Right atrium auricular region (tissue), 2 donors: ENCODE data around the gene SP7. TPM values are rescaled to one million over a fixed set of nuclear protein-coding genes. Genes with fewer than 3 reads are reported as not detected.

Experiments used
- DNase-seq: peaks from one replicate; pipeline ENCODE4 v3.0.0-alpha.2; 2019; ENCODE audit warnings: low spot score
- H3K27ac ChIP-seq, 2 donors: fragments of 200-600 bp; sonication (generic); 1 replicate in 1 of 2; 2 replicates in 1 of 2; pipeline ENCODE4 v1.5.1; 2016 to 2019
- H3K27me3 ChIP-seq, 2 donors: fragments of 200-600 bp; sonication (generic); one replicate each; pipeline versions ENCODE4 v1.5.1 to v1.6.0; 2017 to 2019
- H3K36me3 ChIP-seq: fragments of 200-600 bp; sonication (generic); one replicate; pipeline ENCODE4 v1.5.1; 2016
- H3K4me1 ChIP-seq, 2 donors: fragments of 200-600 bp; sonication (generic); one replicate each; pipeline versions ENCODE4 v1.5.1 to v1.6.0; 2017 to 2019
- H3K4me3 ChIP-seq, 2 donors: fragments of 200-600 bp; sonication (generic); 1 replicate in 1 of 2; 2 replicates in 1 of 2; pipeline ENCODE4 v1.5.1; 2017 to 2019; ENCODE audit warnings: mild to moderate bottlenecking in 1 of 2, moderate library complexity in 1 of 2
- H3K9me3 ChIP-seq, 2 donors: fragments of 200-600 bp; sonication (generic); one replicate each; pipeline ENCODE4 v1.5.1; 2019
- total RNA-seq, 2 donors: library from RNA; depleted of rRNA; stranded (reverse); fragments of >200 nt; gene quantifications; one replicate each; pipeline ENCODE4 v1.1.0, GENCODE V29; 2016
- TF ChIP-seq, protein P1 (sequence below), 2 donors: fragments of 200-600 bp; sonication (generic); IDR thresholded peaks; one replicate each; pipeline ENCODE4 v1.5.1; 2019; ENCODE audit warnings: antibody characterized with exemption in 2 of 2

Gene SP7
- total RNA-seq, 2 donors from 2014 or later: not detected

DNA sequence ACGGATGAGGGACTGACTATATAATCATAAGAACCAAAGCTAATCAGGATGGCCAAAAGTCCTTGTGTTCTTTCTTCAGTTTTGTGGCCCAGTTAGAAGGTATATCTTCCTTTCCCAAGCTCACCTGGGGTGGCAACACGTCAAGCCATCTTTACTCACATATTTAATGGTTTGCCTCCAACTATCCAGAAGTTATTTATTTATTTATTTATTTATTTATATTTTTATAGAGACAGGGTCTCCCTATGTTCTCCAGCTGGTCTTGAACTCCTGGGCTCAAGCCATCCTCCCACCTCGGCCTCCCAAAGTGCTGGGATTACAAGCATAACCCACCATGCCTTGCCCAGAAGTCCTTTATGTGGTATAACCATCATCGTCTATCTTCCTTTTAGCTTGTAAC is 11.8 kb upstream of the SP7 start:
- H3K27me3 ChIP-seq: no peaks in the 10 kb centered on the region
- no peaks in the 10 kb centered on the region for H3K9me3 ChIP-seq
- DNase-seq: no peak
- H3K36me3 ChIP-seq: no peaks in the 10 kb centered on the region
- H3K4me1 ChIP-seq: peaks cover 0 to 16% of the 10 kb centered on the region in 2 donors
- H3K4me3 ChIP-seq: no peak overlapping the region
- TF ChIP-seq, protein P1, sequence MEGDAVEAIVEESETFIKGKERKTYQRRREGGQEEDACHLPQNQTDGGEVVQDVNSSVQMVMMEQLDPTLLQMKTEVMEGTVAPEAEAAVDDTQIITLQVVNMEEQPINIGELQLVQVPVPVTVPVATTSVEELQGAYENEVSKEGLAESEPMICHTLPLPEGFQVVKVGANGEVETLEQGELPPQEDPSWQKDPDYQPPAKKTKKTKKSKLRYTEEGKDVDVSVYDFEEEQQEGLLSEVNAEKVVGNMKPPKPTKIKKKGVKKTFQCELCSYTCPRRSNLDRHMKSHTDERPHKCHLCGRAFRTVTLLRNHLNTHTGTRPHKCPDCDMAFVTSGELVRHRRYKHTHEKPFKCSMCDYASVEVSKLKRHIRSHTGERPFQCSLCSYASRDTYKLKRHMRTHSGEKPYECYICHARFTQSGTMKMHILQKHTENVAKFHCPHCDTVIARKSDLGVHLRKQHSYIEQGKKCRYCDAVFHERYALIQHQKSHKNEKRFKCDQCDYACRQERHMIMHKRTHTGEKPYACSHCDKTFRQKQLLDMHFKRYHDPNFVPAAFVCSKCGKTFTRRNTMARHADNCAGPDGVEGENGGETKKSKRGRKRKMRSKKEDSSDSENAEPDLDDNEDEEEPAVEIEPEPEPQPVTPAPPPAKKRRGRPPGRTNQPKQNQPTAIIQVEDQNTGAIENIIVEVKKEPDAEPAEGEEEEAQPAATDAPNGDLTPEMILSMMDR (IDR thresholded peaks at IDR 0.05): no peak
- no peak overlapping the region for H3K27ac ChIP-seq

DNA sequence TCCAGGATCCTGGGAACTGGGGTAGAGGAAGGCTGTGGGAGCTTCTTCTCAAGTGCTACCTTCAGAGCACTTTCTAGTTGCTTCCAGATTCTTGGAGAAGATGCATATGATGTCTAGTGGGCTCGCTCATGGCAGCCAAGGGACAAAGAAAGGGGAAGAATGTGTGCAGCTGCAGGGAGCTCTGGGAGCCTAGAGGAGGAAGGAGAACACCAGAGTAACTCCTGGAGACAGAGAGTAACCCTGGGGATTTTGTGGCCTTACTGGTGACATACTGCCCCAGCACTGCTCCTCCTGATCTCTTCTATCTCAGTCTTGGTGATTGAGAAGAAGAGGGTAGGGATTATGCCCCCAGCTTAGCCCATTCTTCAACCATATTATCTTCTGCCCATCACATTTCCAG is 10.3 kb upstream of the SP7 start:
- no peaks in the 10 kb centered on the region for H3K27me3 ChIP-seq
- H3K27ac ChIP-seq: no peak overlapping the region
- no peak overlapping the region for H3K4me3 ChIP-seq
- no peaks in the 10 kb centered on the region for H3K9me3 ChIP-seq
- H3K4me1 ChIP-seq: peaks cover 0 to 16% of the 10 kb centered on the region in 2 donors
- TF ChIP-seq, protein P1 (IDR thresholded peaks at IDR 0.05): no peak
- no peaks in the 10 kb centered on the region for H3K36me3 ChIP-seq
- no peak for DNase-seq

DNA sequence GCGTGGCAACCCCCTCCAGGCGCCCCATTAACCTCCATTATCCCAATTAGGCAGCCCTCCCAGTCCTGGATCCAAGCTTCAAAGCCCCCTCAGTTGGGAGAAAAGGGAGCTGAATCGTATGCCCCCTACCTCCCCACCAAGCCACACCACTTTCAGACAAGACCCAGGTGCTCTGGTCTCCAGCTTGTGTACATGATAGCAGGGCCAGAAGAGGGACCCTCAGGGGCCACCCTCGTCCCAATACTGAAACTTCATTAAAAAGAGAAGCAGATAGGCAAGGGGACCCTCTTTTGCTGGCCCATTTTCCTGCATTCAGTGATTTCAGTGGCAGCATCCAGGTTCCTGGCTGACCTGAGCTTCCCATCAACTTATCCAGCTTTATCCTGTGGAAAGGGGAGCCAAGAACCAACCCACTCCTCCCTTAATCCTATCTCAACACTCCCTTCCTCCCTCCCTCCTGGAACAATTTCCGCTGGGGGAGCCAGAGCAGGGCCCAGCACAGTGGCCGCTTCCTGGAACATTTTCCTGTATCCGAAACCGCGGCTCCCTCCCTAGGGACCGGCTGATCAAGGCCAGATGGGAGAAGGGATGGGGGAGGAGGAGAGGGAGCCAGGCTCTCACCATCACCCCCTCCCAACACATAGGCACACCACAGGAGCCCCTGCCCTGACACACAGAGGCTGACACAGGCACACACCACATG is 9.5 kb upstream of the SP7 start:
- Histone ChIP-seq H3K9me3 (no peaks in the 10 kb centered on the region), H3K27ac (peak overlapping the region; percentile 76 to 78), H3K27me3 (no peaks in the 10 kb centered on the region), H3K4me1 (peaks cover 0 to 16% of the 10 kb centered on the region in 2 donors), H3K4me3 (peak overlapping the region in 1 of 2 donors; percentile 73), H3K36me3 (no peaks in the 10 kb centered on the region)
- no peak for DNase-seq
- TF ChIP-seq, protein P1 (IDR thresholded peaks at IDR 0.05): peak in 1 of 2 donors; percentile 7

DNA sequence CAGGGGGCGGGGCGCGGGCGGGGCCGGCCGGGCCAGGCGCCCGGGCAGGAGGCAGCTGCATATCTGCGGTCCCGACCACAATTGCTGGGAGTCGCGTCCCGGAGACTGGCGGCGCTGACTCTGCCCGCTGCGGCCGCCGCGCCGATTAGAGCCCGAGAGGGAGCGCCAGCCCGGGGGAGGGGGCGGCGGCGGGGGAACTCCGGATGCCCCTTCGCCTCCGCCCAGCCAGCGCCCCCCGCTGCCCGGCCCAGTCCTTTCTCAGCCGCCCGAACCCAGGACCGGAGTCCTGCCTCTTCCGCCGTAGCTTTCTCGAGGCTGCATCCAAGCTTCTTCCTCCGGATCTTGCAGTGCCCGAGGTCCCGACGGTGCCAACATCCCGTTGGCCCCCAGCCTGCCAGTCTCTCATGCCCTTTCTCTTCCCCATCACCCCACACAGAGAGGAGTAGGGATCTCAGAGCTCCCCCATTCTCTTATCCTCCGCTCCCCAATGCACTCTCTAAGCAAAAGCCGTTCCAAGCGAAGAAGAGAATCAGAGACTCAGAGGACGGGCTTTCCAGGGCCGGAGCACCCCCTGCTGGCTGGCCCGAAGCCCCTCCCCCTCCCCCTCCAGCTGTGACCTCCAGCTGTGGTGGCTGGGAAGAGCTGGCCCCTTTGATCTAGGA is 8.8 kb upstream of the SP7 start:
- Histone ChIP-seq H3K9me3 (no peaks in the 10 kb centered on the region), H3K36me3 (no peaks in the 10 kb centered on the region), H3K27ac (peak overlapping the region; percentile 76 to 78), H3K27me3 (no peaks in the 10 kb centered on the region), H3K4me3 (peak overlapping the region; percentile 63 to 73), H3K4me1 (peaks cover 0 to 16% of the 10 kb centered on the region in 2 donors)
- TF ChIP-seq, protein P1 (IDR thresholded peaks at IDR 0.05): peak; percentile 47 to 91
- peak; percentile 84 for DNase-seq

DNA sequence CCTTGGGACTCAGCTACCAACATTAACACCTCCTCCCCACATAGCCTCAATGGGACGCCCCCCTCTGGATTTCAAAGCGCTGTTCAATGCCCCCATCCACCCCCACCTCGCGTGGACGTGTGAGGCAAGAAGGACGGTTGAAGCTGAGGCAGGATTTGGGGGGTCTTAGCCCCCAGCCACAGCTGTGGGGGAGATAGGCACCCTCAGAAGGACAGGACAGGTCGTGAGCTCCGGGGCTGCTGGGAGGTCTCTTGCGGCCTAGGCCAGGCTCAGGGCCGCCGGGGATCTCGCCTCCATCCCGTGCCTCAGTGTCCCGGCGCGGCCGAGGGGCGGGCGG is 8.3 kb upstream of the SP7 start:
- no peaks in the 10 kb centered on the region for H3K9me3 ChIP-seq
- no peaks in the 10 kb centered on the region for H3K27me3 ChIP-seq
- H3K36me3 ChIP-seq: no peaks in the 10 kb centered on the region
- DNase-seq: no peak
- TF ChIP-seq, protein P1 (IDR thresholded peaks at IDR 0.05): no peak
- H3K4me1 ChIP-seq: peaks cover 0 to 16% of the 10 kb centered on the region in 2 donors
- H3K4me3 ChIP-seq: peak overlapping the region; percentile 63 to 73
- H3K27ac ChIP-seq: peak overlapping the region; percentile 76 to 78
